Measurements from ENCODE around the gene PDE1C.

The PDE1C gene

DNA sequence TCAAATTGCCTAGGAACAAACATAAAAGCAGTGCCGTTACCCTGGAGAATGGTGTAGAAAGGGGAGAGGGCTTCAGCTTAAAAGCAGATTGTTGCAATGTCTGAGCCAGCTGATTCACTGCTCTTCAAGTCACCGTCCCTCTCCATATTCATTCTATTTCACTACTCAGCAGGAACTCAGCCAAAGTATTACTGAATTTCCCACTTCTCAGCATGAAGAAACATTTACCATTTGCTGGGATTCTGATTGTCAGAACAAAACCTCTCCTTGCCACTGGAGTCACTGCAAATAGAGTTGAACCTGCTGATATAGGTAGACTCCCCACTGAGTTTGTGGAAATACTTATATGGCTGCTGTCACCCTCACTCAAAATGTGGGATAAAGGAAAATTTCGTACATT, 311.5 kb downstream of the PDE1C start:
- no peak for DNase-seq

DNA sequence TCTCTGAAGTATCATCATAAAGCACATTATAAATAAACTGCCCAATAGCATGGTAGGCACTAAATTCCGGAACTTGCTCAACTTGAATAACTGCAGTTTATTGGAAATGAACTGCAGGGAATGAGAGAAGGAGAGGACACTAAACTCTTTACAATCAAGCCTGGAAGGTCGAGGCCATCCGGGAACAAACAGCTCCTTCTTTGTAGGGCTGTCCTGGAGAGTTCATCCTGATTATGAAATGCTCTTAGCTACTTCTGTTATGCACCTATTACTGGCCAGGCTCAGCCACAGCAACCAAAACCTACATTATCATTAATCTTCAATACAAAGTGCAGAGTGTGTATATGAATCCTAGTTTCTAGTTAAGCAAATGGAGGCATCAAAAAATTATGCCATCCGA, 318.5 kb downstream of the PDE1C start:
- no peak for DNase-seq

GRCh38 chr7:31748084-31748483, 322.1 kb downstream of the PDE1C start:
- no peak for DNase-seq

DNA sequence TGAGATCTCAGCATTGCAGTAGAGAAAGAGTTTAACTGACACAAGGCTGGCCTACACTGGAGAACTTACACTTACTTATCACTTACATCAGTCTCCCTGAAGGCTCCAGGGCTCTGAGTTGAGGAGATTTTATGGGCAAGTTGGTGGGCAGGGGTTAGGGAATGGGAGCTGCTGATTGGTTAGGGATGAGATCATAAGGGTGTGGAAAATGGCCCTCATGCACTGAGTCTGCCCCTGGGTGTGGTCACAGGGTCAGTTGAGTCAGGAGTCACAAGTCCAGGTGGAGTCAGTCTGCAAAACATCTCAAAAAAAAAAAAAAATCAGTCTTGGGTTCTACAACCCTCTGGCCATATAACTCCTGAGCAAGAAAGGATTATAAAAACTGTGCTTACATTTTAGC, 322.7 kb downstream of the PDE1C start:
- DNase-seq: no peak

- DNase-seq: peak; percentile 61
Observed at GRCh38 chr7:31744294-31744874, 325.8 kb downstream of the PDE1C start.

DNA sequence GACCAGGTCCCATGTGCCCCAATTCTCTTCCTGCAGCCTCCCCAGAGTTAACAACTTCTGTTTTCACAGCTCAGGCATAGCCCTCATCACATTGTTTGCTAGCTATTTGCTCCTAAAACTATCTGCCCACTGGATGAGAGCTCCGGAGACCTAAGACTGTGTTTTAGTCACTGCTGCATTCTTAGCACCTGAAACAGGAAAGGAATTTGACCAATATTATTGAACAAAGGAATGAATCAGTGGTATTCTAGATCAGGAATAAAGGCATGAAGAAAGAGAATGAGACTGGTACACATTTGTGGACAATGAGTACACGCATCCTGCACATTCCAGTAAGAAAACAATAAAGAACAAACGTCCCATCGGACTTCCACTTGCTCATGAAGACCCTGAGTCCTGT, 328.4 kb downstream of the PDE1C start:
- DNase-seq: no peak

DNA sequence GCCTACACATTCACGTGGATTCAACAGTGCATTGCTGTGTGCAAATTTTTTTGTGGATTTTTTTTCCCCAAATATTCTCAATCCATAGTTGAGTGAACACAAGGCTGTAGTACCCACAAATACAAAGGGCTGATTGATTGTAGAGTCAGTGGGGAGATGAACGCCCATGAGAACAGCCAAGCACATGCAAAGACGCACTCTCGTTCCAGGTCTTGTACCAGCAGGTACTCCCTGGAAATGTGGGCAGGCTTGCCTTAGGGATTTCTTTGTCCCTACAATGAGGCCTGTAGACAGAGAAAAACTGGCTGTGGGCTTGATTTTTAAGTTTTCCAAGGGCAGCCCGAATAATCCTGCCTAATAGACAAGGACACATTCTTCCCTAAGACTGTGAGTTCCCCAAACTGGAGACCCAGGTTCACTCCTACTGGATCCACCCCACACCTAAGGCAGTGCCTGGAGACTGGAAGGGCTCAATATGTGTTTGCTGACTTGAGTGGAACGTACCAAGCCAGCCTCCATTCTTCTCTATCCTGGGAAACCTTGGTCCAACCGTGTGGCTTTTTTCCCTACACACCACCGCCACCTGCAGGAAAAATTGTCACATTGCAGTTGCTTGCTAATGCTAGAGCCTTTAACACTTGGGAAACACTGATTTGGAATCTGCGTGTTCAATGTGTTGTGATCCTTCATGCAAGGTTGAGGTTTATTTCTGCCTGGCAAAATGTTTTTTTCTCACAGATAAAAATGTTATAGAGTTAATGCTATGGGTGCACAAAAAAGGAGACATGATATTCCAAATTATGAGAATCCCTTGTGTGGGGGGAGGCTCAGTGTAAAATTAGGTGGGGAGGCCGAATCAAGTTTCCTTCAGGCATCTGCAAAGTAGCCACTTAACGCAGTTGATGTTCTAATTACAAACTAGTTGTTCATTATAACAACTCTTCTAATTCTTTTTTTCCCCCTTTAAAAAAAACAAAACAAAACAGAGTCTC, 333.9 kb downstream of the PDE1C start:
- DNase-seq: peak; percentile 52

GRCh38 chr7:31734456-31734855, 335.8 kb downstream of the PDE1C start:
- no peak for DNase-seq

- DNase-seq: no peak
Observed at GRCh38 chr7:31729195-31729804, 340.9 kb downstream of the PDE1C start.

DNA sequence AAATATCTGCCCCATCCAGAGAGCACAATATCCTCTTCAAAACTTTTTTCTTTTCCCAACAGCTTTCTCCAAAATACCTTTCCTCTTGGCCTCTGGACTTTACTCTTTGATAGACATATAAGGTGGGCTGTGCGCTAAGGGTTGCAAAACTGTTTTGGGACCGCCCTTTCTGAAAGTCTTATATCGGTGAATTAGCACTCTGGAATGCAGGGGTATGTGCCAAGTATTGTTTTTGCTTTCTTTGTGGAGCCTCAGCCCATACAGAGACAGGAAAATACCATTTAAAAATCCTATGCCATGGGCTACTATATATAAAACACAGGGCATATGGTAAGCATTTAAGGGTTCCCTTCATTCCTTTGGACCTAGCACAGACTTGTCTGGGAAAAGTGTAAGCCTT, 345.5 kb downstream of the PDE1C start:
- no peak for DNase-seq

GRCh38 chr7:31720366-31720765, 349.8 kb downstream of the PDE1C start:
- no peak for DNase-seq

DNA sequence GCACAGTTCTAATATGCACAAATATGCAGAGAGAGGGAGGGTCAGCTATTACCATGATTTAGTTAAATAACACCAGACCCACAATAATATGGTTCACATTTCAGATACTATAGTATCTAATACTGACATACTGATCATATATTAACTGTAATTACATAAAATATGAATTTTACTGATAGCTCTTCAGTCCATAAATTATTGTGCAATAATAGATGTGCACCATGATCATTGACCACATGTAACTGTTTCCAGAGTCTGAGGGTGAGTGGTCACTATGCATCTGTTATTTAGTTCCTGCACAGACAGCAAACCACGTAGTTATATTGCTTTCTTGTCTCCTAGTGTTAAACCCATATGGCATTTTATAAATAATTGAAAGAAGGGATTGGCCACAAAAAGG, 353.9 kb downstream of the PDE1C start:
- DNase-seq: no peak

DNA sequence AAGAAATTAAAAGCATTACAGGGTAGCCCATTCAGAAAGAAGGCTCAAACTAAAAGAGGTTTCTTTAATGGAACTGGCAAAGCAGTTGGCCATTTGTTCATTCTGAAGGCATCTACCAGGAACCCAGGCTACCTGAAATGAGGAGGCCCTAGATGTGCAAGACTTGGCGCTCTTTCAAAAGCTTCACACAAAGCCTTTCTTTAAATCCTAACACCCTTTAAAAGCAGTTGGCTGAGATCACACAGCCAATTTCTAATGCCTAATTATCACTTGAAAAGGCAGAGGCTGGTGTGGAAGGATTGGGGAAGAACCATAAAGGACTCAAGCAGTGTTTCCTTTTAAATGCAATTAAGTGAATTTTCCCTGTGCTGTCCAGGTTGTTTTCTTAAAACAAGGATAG, 360.0 kb downstream of the PDE1C start:
- no peak for DNase-seq

DNA sequence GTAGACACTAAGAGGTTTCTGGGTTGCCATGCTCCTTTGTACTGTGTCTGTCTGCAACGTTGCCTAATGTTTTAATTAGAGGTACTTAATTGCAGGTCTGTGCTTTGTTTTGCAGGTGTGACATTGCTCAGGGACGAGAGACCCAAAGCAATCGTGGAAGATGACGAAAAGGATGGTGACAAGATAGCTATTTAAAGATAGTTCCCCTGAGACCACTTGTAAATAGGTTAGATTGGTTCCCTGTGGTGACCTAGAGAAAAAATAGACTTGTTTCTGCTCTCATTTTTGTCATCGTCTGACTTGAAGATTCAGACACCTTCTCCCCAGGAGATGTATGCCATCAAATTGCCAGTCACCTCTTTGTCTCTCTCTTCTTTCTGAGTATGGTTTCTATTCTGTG, 363.1 kb downstream of the PDE1C start:
- no peak for DNase-seq

DNA sequence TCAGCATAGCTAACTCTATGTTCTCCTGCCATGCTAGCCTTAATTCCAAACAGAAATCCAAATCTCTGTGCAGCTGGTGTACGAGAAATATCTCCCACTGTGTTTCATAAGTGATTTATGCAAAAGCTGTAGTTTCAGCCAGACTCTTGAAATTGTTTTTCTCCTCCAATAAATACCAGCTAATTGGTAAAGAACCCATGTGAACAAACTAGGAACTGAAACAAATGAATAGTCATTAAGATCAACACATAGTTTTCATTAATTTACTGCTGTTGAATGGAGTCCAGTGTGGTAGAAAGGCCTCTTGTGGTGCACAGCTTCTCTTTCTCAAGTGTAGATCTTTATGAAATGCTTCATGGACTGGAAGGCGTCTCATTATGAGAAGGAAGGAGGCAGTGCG, 364.8 kb downstream of the PDE1C start:
- DNase-seq: no peak

DNA sequence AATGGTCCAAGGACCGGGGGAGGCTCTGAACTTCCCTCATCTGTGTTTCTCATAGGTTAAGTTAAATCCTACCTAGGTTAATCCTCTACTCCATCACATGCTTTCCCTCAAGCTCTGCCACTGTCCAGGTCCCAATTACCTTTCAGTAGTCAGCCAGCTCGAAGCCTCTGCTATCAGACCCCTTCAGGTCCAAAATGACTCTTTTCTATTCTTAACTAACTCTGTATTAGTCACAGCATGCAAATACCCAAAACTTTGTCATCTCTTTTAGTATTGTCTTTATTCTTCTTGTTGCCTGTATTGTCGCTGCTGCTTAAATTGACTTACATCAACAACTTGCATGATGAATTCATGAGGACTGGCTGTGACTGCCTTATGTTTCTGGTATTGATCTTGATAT, 367.9 kb downstream of the PDE1C start:
- DNase-seq: no peak
